Measurements from ENCODE around the gene GOLM1.
A peak's percentile ranks its signal among the peaks of the same experiment; 100 is the strongest.

GOLM1 gene

GRCh38 chr9:86043586-86043985 lies 55.8 kb downstream of the GOLM1 start:
- DNase-seq: no peak

- DNase-seq: no peak
Observed at GRCh38 chr9:86042199-86042978, 57.0 kb downstream of the GOLM1 start.

GRCh38 chr9:86041311-86041741 lies 58.0 kb downstream of the GOLM1 start:
- DNase-seq: no peak

- DNase-seq: no peak
Observed at GRCh38 chr9:86040861-86041155, 58.5 kb downstream of the GOLM1 start.

GRCh38 chr9:86039991-86040860 lies 59.1 kb downstream of the GOLM1 start:
- no peak for DNase-seq

GRCh38 chr9:86036555-86036954 lies 62.8 kb downstream of the GOLM1 start:
- DNase-seq: no peak

GRCh38 chr9:86035827-86036440 lies 63.4 kb downstream of the GOLM1 start:
- DNase-seq: no peak

- DNase-seq: peak; percentile 39
Observed at GRCh38 chr9:86034863-86035734, 64.3 kb downstream of the GOLM1 start.

GRCh38 chr9:86027767-86028166 lies 71.6 kb downstream of the GOLM1 start:
- no peak for DNase-seq

- no peak for DNase-seq
Observed at GRCh38 chr9:86022687-86023266, 76.6 kb downstream of the GOLM1 start.

- no peak for DNase-seq
Observed at GRCh38 chr9:86021166-86021565, 78.2 kb downstream of the GOLM1 start.

GRCh38 chr9:86020731-86021130 lies 78.6 kb downstream of the GOLM1 start:
- DNase-seq: no peak

- DNase-seq: no peak
Observed at GRCh38 chr9:86009133-86009532, 90.2 kb downstream of the GOLM1 start.

- no peak for DNase-seq
Observed at GRCh38 chr9:86005253-86005775, 94.0 kb downstream of the GOLM1 start.

GRCh38 chr9:85995599-85995998 lies 103.8 kb downstream of the GOLM1 start:
- no peak for DNase-seq

- DNase-seq: no peak
Observed at GRCh38 chr9:85995097-85995496, 104.3 kb downstream of the GOLM1 start.

GRCh38 chr9:85994191-85994590 lies 105.2 kb downstream of the GOLM1 start:
- no peak for DNase-seq

- DNase-seq: no peak
Observed at GRCh38 chr9:85987236-85987635, 112.1 kb downstream of the GOLM1 start.

- no peak for DNase-seq
Observed at GRCh38 chr9:85984457-85984856, 114.9 kb downstream of the GOLM1 start.

- DNase-seq: no peak
Observed at GRCh38 chr9:85981369-85981768, 118.0 kb downstream of the GOLM1 start.

- DNase-seq: no peak
Observed at GRCh38 chr9:85978496-85978895, 120.9 kb downstream of the GOLM1 start.

Measured in stimulated activated CD8-positive, alpha-beta memory T cell treated with anti-CD3 and anti-CD28 coated beads, Interleukin-4, amount 100 ng/mL, for 48 hours (primary cell).